Stromal cell of bone marrow (primary cell): ENCODE data around the gene LYRM4.
"Not testable (repeated sequence)": the region's sequence is repeated elsewhere in the genome, so short reads cannot be mapped to it uniquely, and the experiment has no call there.

Experiments used
- DNase-seq: peaks from one replicate; pipeline ENCODE4 v3.0.0-alpha.2; 2012; ENCODE audit warnings: low read depth

LYRM4 gene

DNA sequence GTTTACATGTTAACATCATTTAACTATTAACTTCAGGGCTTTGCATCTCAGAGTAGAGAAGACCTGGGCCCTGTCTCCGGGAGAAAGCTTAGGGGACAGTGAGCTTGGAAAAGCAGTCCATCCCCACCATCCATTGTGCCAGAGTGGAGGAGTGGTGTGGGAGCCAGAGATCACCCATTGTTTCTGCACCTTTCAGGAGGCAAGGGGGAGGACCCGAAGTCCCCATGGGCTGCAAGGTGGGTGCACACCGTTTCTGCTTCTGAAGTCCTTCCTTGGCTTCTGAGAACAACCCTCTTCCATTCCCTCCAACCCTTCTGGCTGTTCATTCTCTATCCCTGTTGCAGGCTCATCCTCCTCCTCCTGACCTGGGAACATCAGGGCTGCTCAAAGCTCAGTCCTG is 179.6 kb downstream of the LYRM4 start:
- DNase-seq: no peak

GRCh38 chr6:5080574-5080973 is 180.2 kb downstream of the LYRM4 start:
- no peak for DNase-seq

- DNase-seq: no peak
Measured at GRCh38 chr6:5079692-5080091, 181.1 kb downstream of the LYRM4 start.

- DNase-seq: no peak
Measured at GRCh38 chr6:5078121-5078669, 182.6 kb downstream of the LYRM4 start.

- DNase-seq: no peak
Measured at GRCh38 chr6:5076931-5077330, 183.8 kb downstream of the LYRM4 start.

DNA sequence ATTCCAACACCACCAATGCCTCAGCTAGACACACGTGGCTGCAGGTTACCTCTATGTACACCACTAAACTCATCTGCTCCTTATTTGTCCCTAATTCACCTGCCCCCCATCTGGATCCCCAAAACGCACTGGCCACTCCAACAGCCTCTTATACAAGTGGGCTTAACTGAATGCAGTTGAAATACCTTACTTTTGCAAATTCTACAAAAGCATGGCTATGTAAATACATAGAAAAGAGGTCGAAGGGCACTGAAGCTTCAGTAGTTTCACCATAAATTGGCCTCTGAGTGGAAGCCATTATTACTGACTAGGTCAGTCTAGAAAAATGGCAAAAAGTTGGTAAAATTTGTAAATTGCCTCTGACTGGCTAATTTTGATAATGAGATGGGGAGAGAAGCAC is 186.8 kb downstream of the LYRM4 start:
- DNase-seq: no peak

DNA sequence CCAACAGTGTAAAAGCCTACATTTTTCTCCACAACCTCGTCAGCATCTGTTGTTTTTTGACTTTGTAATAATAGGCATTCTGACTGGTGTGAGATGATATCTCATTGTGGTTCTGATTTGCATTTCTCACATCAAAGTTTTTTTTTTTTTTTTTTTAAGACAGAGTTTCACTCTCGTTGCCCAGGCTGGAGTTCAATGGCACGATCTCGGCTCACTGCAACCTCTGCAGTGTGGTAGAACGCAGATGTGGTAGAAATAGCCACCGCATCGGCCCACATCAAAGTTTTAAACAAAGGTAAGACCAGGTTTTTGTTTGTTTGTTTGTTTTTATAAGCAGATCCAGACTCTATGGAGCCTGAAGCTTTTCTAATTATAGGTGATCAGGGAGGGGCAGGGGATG is 188.3 kb downstream of the LYRM4 start:
- DNase-seq: no peak

DNA sequence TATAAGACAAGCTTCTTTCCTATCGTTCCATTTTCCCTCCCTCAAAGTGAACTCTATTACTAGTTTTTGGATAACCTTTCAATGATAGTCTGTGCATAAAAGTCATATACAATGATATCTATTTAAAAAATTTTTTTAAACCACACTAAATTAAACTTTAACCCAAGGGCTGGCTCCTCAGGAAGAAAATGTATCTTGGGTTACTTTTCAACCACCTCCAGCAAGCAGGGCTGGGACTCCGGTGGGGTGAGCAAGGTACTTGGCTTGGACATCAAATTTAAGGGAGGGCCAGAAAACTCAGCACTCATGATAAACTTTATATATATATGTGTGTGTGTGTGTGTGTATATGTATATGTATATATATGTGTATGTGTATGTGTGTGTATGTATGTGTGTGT is 189.5 kb downstream of the LYRM4 start:
- no peak for DNase-seq

- no peak for DNase-seq
Measured at GRCh38 chr6:5068153-5068751, 192.5 kb downstream of the LYRM4 start.

GRCh38 chr6:5067305-5067704 is 193.4 kb downstream of the LYRM4 start:
- DNase-seq: no peak

DNA sequence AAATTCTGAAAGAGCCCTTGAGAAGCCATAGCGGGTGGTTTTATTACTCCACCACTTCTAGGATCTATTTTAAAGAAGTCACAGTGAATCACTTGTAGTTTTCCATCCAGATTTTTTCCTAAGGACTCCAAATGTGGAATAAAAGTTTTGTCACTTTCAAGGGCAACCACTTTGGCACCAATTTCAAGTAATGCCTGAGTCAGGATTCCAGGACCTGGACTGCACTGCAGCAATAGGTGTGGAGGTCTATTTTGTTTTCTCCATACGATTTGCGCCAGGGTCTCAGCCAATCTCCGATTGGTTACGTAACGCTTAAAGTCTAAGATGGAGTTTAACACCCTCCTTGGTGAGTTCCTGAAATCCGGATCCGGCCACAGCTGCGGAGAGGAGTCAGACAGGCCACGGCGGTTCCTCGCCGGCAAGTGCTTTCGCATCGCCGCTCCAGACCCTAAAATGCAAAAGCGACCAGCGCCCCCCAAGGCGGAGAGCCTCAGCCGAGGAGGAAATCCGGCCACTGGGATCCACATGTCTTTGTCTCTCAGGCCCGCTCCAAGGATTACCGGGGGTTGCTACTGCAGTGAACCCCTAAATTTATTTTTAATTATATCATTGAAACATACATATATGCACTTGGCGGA is 194.2 kb downstream of the LYRM4 start:
- no peak for DNase-seq

GRCh38 chr6:5063617-5064016 is 197.1 kb downstream of the LYRM4 start:
- DNase-seq: no peak

- no peak for DNase-seq
Measured at GRCh38 chr6:5061152-5061551, 199.6 kb downstream of the LYRM4 start.

DNA sequence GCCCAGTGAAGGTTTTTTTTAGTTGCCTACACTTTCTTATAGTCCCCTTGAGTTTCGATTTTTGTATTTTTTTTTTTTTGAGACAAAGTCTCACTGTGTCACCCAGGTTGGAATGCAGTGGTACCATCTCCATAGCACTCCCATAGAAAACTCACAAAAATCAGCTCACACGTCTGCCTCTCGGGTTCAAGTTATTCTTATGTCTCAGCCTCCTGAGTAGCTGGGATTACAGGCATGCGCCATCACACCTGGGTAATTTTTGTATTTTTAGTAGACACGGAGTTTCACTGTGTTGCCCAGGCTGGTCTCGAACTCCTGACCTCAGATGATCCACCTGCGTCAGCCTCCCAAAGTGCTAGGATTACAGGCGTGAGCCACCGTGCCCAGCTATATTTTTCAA is 200.3 kb downstream of the LYRM4 start:
- DNase-seq: not testable (repeated sequence)

DNA sequence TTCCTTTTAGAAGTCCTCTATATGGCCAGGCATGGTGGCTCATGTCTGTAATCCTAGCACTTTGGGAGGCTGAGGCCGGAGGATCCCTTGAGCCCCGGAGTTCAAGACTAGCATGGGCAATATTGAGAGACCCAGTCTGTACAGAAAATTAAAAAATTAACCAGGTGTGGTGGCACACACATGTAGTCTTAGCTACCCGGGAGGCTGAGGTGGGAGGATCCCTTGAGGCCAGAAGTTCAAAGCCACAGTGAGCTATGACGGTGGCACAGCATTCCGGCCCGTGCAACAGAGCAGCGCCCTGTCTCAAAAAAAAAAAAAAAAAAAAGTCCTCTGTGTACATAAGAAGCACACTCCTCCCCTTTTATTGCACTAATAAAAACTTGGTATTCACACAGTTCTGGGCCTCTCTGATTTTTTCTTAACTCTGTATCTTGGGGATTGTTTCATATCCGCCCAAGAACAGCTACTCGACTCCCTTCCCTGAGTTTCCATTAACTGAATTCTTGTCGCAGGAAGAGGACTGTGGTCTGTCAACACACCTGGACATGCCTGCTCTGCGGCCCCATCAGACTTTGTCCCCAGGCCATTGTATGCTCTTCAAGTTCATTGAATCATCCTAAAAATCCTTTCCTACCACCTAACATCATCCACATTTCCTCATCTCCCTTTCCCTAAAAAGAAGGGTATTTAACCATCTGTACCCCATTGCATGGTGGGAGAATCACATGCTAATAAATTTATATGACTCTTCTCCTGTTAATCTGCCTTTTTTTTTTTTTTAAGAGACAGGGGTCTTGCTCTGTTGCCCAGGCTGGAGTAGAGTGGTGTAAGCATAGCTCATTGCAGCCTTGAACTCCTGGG is 201.5 kb downstream of the LYRM4 start:
- DNase-seq: no peak
